ENCODE results near the gene PCLAF.
A peak's percentile ranks its signal among the peaks of the same experiment; 100 is the strongest.

PCLAF gene

DNA sequence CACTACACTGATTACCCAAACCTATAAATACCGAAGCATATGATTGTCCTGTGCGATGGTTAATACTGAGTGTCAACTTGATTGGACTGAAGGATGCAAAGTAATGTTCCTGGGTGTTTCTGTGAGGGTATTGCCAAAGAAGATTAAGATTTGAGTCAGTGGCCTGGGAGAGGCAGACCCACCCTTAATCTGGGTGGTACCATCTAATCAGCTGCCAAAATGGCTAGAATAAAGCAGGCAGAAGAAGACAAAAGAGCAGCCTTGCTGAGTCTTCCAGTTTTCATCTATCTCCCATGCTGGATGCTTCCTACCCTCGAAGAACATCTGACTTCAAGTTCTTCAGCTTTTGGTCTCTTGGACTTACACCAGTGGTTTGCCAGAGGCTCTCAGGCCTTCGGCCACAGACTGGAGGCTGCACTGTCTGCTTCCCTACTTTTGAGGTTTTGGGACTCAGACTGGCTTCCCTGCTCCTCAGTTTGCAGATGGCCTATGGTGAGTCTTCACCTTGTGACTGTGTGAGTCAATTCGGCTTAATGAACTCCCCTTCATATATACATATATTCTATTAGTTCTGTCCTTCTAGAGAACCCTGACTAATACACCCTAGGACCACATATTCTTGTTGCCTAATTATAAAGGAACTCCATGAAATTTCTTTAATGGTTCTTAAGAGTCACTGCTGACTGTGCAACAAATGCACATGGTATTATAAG, 56.9 kb downstream of the PCLAF start:
- intact Hi-C loops (cut with DNase I; ENCODE audit: low total_unique reads): no loop called here
- Histone ChIP-seq H3K27ac (no peak overlapping the region), H3K36me3 (no peaks in the 10 kb centered on the region), H3K9me3 (no peaks in the 10 kb centered on the region), H3K27me3 (no peaks in the 10 kb centered on the region), H3K4me1 (no peaks in the 10 kb centered on the region), H3K4me3 (no peak overlapping the region)
- no peak for DNase-seq
- no peak for TF ChIP-seq CTCF (IDR thresholded peaks at IDR 0.05)

DNA sequence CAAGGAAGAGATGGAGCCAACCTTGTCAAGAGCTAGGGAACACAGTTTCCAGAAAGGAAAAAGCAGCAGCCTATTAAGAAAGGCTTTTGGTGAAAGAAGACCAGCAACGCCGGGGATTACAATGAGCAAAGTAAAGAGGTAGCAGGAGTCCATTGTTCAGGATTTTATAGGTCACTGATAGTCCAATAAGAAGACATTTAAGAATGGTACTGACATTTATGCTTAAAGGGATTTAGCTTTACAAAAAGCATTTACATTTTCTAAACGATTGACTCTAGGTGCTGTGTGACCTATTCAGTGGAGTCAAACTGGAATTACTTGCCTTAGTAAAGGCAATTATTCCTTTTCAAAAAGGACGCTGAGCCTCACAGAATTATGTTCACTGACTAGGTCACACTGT, 66.0 kb downstream of the PCLAF start:
- Histone ChIP-seq H3K27ac (peak overlapping the region in 1 of 2 donors; percentile 46), H3K36me3 (no peaks in the 10 kb centered on the region), H3K4me1 (peaks cover 0 to 20% (median 4%) of the 10 kb centered on the region in 4 donors), H3K27me3 (no peaks in the 10 kb centered on the region), H3K4me3 (no peak overlapping the region), H3K9me3 (no peaks in the 10 kb centered on the region)
- DNase-seq: no peak
- intact Hi-C loops (cut with DNase I; ENCODE audit: low total_unique reads): no loop called here
- no peak for TF ChIP-seq CTCF (IDR thresholded peaks at IDR 0.05)

DNA sequence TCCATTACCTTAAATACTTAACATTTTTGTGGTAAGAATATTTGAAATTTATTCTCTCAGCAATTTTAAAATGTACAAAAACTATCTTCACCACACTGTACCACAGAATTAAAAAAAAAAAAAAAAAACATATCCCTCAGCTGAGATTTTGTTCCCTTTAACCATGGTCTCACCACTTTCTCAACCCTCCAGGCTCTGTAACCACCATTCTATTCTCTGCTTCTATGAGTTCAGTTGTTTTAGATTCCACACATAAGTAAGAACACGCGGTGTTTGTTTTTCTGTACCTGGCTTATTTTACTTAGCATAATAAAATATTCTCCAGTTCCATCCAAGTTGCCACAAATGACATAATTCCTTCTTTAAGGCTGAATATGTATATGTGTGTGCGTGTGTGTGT, 66.8 kb downstream of the PCLAF start:
- H3K9me3 ChIP-seq: no peaks in the 10 kb centered on the region
- DNase-seq: no peak
- no peaks in the 10 kb centered on the region for H3K36me3 ChIP-seq
- H3K4me1 ChIP-seq: peaks cover 0 to 20% (median 4%) of the 10 kb centered on the region in 4 donors
- no peak for TF ChIP-seq CTCF (IDR thresholded peaks at IDR 0.05)
- no peak overlapping the region for H3K4me3 ChIP-seq
- peak overlapping the region in 1 of 2 donors; percentile 46 for H3K27ac ChIP-seq
- intact Hi-C loops (cut with DNase I; ENCODE audit: low total_unique reads): no loop called here
- H3K27me3 ChIP-seq: no peaks in the 10 kb centered on the region

All from tibial artery (tissue), 4 donors.